A549 (cell line): Measurements from ENCODE around the gene INHA. TPM values are rescaled to one million over a fixed set of nuclear protein-coding genes. Genes with fewer than 3 reads are reported as not detected.

Experiments used
- ATAC-seq, 2 experiments: fragments of 200-7000 bp in 1 of 2; fragments of >200 bp in 1 of 2; cut with Nextera tagmentation in 1 of 2; cut with Tn5 transposase in 1 of 2; 3 replicates each; pipeline versions ENCODE4 v1.8.0 to v1.9.1; 2018 to 2020; ENCODE audit warnings: mild to moderate bottlenecking in 1 of 2, moderate library complexity in 1 of 2
- CTCF ChIA-PET: fragments of 300-600 bp; sonication (Branson Sonifier 250); formaldehyde crosslinking; extraction: SDS; loops from one replicate; lab custom pipeline; 2021; ENCODE audit warnings: antibody characterized with exemption, inconsistent platforms; lab: Yijun Ruan, JAX
- POLR2A ChIA-PET: fragments of 350-600 bp; formaldehyde crosslinking; extraction: SDS; loops from one replicate; lab custom pipeline; 2021; ENCODE audit warnings: antibody characterized with exemption, inconsistent platforms; lab: Yijun Ruan, JAX
- DNase-seq, 2 experiments: peaks; one replicate each; pipeline versions ENCODE4 v3.0.0 to v3.0.0-alpha.2; 2011 to 2016; ENCODE audit warnings: low read depth in 1 of 2, low spot score in 1 of 2
- FAIRE-seq: peaks from 2 replicates; lab custom pipeline; 2011; peaks lifted over from hg19 to GRCh38; lab: Jason Lieb, UNC
- H3K27ac ChIP-seq, 2 experiments: fragments of >200 bp; sonication (Bioruptor Twin); formaldehyde crosslinking; 3 replicates each; pipeline ENCODE4 v1.5.1; 2016 to 2017
- H3K4me1 ChIP-seq: fragments of >200 bp; sonication (Bioruptor Twin); formaldehyde crosslinking; 3 replicates; pipeline ENCODE4 v1.6.1; 2016
- H3K4me2 ChIP-seq: fragments of >200 bp; sonication (Bioruptor Twin); formaldehyde crosslinking; 3 replicates; pipeline ENCODE4 v1.6.1; 2016
- H3K4me3 ChIP-seq: fragments of >200 bp; sonication (Bioruptor Twin); formaldehyde crosslinking; 3 replicates; pipeline ENCODE4 v1.5.1; 2016
- H3K9me3 ChIP-seq: fragments of >200 bp; sonication (Bioruptor Twin); formaldehyde crosslinking; 3 replicates; pipeline ENCODE4 v1.6.1; 2016
- CBX2 ChIP-seq: fragments of 200-600 bp; sonication (generic); IDR thresholded peaks from 2 replicates; pipeline ENCODE4 v1.6.1; 2016; ENCODE audit warnings: low read depth, mild to moderate bottlenecking, borderline replicate concordance
- CHD4 ChIP-seq: fragments of 200-600 bp; sonication (generic); IDR thresholded peaks from 2 replicates; pipeline ENCODE4 v1.6.1; 2016; ENCODE audit warnings: antibody characterized with exemption, mild to moderate bottlenecking, borderline replicate concordance
- EHF ChIP-seq: fragments of 250-450 bp; sonication (Bioruptor Pico); IDR thresholded peaks from 2 replicates; pipeline ENCODE4 v1.5.0; 2020; ENCODE audit warnings: mild to moderate bottlenecking
- EHMT2 ChIP-seq: fragments of 200-600 bp; sonication (generic); IDR thresholded peaks from 2 replicates; pipeline ENCODE4 v1.6.1; 2016; ENCODE audit warnings: antibody characterized with exemption, low read depth, mild to moderate bottlenecking, moderate library complexity
- HES2 ChIP-seq: fragments of >200 bp; sonication (Bioruptor Twin); formaldehyde crosslinking; IDR thresholded peaks from 2 replicates; pipeline ENCODE4 v1.6.1; 2016
- HEYL ChIP-seq: fragments of 250-450 bp; sonication (Bioruptor Pico); IDR thresholded peaks from 2 replicates; pipeline ENCODE4 v1.8.0; 2021; ENCODE audit warnings: mild to moderate bottlenecking, moderate library complexity
- HMGXB4 ChIP-seq: fragments of 250-450 bp; sonication (Bioruptor Pico); IDR thresholded peaks from 2 replicates; pipeline ENCODE4 v1.5.0; 2021; ENCODE audit warnings: mild to moderate bottlenecking, moderate library complexity, borderline replicate concordance
- HOXA7 ChIP-seq: fragments of 250-450 bp; sonication (Bioruptor Pico); IDR thresholded peaks from 2 replicates; pipeline ENCODE4 v1.5.0; 2020; ENCODE audit warnings: mild to moderate bottlenecking, moderate library complexity
- HOXB13 ChIP-seq: fragments of 250-450 bp; sonication (Bioruptor Pico); IDR thresholded peaks from 2 replicates; pipeline ENCODE4 v1.5.0; 2020; ENCODE audit warnings: low read depth, mild to moderate bottlenecking, moderate library complexity
- KDM1A ChIP-seq: fragments of 200-600 bp; sonication (generic); IDR thresholded peaks from 2 replicates; pipeline ENCODE4 v1.6.1; 2016; ENCODE audit warnings: low read depth, mild to moderate bottlenecking
- KDM5A ChIP-seq: fragments of 200-600 bp; sonication (generic); IDR thresholded peaks from 2 replicates; pipeline ENCODE4 v1.6.1; 2016; ENCODE audit warnings: antibody characterized with exemption, mild to moderate bottlenecking
- MAZ ChIP-seq: fragments of 150-350 bp; IDR thresholded peaks from 2 replicates; pipeline ENCODE4 v1.6.1; 2014; ENCODE audit warnings: antibody characterized with exemption, low read depth, low read length, borderline replicate concordance
- NR3C1 ChIP-seq: fragments of >200 bp; sonication (Bioruptor Twin); formaldehyde crosslinking; IDR thresholded peaks from 3 replicates; pipeline ENCODE4 v1.6.1; 2017
- RAD21 ChIP-seq, 2 experiments: fragments of >200 bp in 1 of 2; sonication (Bioruptor Twin) in 1 of 2; formaldehyde crosslinking in 1 of 2; IDR thresholded peaks in 1 of 2; conservative IDR thresholded peaks in 1 of 2; 2 replicates in 1 of 2; 3 replicates in 1 of 2; pipeline ENCODE4 v1.6.1; 2012 to 2018; ENCODE audit warnings: inconsistent platforms in 1 of 2
- RARB ChIP-seq: fragments of 250-450 bp; sonication (Bioruptor Pico); IDR thresholded peaks from 2 replicates; pipeline ENCODE4 v1.8.0; 2021; ENCODE audit warnings: mild to moderate bottlenecking, moderate library complexity
- RCOR1 ChIP-seq: fragments of 150-350 bp; IDR thresholded peaks from 2 replicates; pipeline ENCODE4 v1.6.1; 2014; ENCODE audit warnings: antibody characterized with exemption, low read length, low read depth
- RFX5 ChIP-seq: fragments of 450-650 bp; IDR thresholded peaks from 2 replicates; pipeline ENCODE4 v1.7.1; 2014; ENCODE audit warnings: antibody characterized with exemption, mild to moderate bottlenecking, moderate library complexity
- RNF2 ChIP-seq: fragments of 200-600 bp; sonication (generic); IDR thresholded peaks from 2 replicates; pipeline ENCODE4 v1.6.1; 2016; ENCODE audit warnings: low read depth, mild to moderate bottlenecking, antibody characterized with exemption, moderate library complexity, borderline replicate concordance
- ZSCAN20 ChIP-seq: fragments of 250-450 bp; sonication (Bioruptor Pico); IDR thresholded peaks from 2 replicates; pipeline ENCODE4 v1.8.0; 2022; ENCODE audit warnings: mild to moderate bottlenecking, moderate library complexity
- WGBS: methylation state at CpG from one replicate; pipeline ENCODE4 v1.1.6; 2017; ENCODE audit errors: missing lambda C conversion rate; 5-methylcytosine and 5-hydroxymethylcytosine counted together
- polyA plus RNA-seq, 4 experiments: library from polyadenylated mRNA; depleted of rRNA in 3 of 4; stranded (reverse); fragments of >200 nt; fragmentation: RNase III in 1 of 4; extraction: RNeasy Plus Mini Kit Qiagen cat#74134 plus additional on column Dnase treatment in 1 of 4; gene quantifications; 2 replicates in 3 of 4; 3 replicates in 1 of 4; pipeline ENCODE4 v1.2.3, GENCODE V29; 2011 to 2017
- TF ChIP-seq, protein P1 (sequence below): IDR thresholded peaks from 2 replicates; pipeline ENCODE4 v1.6.1; 2012
- TF ChIP-seq, protein P2 (sequence below): IDR thresholded peaks from 2 replicates; pipeline ENCODE4 v1.6.1; 2012; ENCODE audit warnings: low read depth, borderline replicate concordance
- TF ChIP-seq, protein P3 (sequence below): fragments of 250-450 bp; sonication (Bioruptor Pico); IDR thresholded peaks from 2 replicates; pipeline ENCODE4 v1.5.0; 2020; ENCODE audit warnings: low read depth, mild to moderate bottlenecking, moderate library complexity
- TF ChIP-seq, protein P4 (sequence below): IDR thresholded peaks from 2 replicates; pipeline ENCODE4 v1.6.1; 2012

The INHA gene
- polyA plus RNA-seq, 2 of the 4 experiments (the other 2 are of a cell fraction): 0.49 to 0.72 TPM

DNA sequence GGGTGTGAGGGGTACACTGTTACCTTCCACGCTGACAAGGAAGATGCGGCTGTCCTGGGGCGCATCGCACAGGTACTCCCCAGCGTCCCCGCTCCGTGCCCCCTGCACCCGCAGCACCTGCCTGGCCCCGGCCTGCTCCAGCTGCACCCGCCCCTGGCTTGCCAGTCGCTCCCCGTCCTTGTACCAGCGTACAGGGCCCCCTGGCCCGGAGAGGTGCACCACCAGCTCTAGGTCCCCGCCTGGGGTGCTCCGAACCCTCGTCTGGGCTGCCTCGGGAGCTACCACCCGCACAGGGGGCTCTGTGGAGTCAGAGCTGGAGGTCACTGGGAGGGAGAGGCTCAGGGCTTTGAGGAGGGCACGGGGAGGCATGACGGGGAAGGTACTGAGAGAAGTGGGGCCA lies 14.8 kb upstream of the INHA start:
- no peaks in the 10 kb centered on the region for H3K9me3 ChIP-seq
- ChIA-PET POLR2A (no interaction called here), CTCF (interaction anchor here (1.4 to 5.5 kb wide), 3 partner anchors 16 to 132 kb away, joined by 4 to 23 read pairs (median 7); no protein-coding TSS in a partner anchor)
- WGBS: 72% methylated on average over 14 of the region's 21 CpGs
- TF ChIP-seq HOXA7 (no peak), HES2 (no peak), ZSCAN20 (CRISPR knock-in tag) (no peak), RAD21 (conservative IDR thresholded peaks at IDR 0.05 in 1 of 2, IDR thresholded peaks at IDR 0.05 in 1 of 2) (no peak), EHMT2 (no peak), NR3C1 (no peak), MAZ (no peak), HMGXB4 (CRISPR knock-in tag) (no peak), CBX2 (no peak), RARB (CRISPR knock-in tag) (no peak), CHD4 (no peak), KDM1A (no peak), RNF2 (no peak)
- TF ChIP-seq, protein P1, sequence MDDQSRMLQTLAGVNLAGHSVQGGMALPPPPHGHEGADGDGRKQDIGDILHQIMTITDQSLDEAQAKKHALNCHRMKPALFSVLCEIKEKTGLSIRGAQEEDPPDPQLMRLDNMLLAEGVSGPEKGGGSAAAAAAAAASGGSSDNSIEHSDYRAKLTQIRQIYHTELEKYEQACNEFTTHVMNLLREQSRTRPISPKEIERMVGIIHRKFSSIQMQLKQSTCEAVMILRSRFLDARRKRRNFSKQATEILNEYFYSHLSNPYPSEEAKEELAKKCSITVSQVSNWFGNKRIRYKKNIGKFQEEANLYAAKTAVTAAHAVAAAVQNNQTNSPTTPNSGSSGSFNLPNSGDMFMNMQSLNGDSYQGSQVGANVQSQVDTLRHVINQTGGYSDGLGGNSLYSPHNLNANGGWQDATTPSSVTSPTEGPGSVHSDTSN: no peak
- TF ChIP-seq, protein P2, sequence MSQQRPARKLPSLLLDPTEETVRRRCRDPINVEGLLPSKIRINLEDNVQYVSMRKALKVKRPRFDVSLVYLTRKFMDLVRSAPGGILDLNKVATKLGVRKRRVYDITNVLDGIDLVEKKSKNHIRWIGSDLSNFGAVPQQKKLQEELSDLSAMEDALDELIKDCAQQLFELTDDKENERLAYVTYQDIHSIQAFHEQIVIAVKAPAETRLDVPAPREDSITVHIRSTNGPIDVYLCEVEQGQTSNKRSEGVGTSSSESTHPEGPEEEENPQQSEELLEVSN: no peak
- peaks cover 5% of the 10 kb centered on the region; the same call in 1 of the 3 replicates for H3K4me1 ChIP-seq
- H3K4me3 ChIP-seq: no peak overlapping the region
- FAIRE-seq: no peak
- ATAC-seq: no peak
- DNase-seq: no peak
- no peak overlapping the region for H3K4me2 ChIP-seq
- H3K27ac ChIP-seq: no peak overlapping the region

DNA sequence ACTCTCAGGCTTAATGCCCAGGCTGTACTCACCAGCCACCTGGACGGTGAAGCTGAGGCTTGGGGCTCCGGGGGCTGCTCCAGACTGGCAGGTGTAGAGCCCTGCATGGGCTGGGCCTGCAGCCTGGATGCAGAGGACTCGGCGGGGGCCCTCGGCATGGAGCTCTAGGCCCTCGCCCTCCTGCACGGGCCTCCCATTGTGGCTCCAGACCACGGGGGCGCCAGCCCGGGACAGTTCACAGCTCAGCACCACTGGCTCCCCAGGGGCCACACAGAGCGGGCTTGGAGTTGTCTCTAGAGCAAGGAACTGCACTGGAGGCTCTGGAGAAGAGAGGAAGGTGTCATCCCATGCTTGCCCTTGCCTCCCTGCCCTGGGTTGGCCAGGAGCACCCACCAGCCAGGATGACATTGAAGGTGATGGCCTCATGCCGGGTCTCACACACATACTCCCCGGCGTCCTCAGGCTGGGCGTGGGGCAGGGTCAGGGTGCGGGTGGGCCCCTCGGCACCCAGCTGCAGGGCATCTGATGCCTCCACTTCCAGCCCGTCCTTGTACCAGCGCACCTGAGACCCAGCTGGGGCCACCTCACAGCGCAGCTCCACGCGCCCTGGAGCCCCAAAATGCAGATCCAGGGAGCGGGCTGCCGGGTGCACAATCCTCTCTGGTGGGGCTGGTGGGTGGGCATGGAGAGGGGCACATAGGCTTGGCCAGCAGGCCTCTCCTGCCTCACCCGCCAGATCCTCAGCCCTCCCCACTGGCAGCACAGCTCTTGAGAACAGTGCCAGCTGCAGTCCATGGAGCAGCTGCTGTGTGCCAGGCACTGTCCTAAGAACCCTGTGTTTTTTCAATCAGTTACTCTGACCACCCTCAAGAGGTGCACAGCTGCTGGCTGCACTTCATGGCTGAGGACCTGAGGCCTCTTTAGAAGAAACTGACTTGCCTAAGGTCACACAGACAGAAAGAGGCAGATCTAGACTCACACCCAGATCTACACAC lies 14.0 kb upstream of the INHA start:
- 87% methylated on average over 10 of the region's 25 CpGs for WGBS
- DNase-seq (no peak), FAIRE-seq (no peak), ATAC-seq (no peak; a peak in 1 of 6 replicates)
- Histone ChIP-seq H3K4me2 (no peak overlapping the region), H3K4me1 (peaks cover under 1% of the 10 kb centered on the region; the same call in 1 of the 3 replicates), H3K9me3 (no peaks in the 10 kb centered on the region), H3K4me3 (no peak overlapping the region), H3K27ac (no peak overlapping the region)
- TF ChIP-seq KDM1A: no peak
- TF ChIP-seq HEYL: no peak
- no peak for TF ChIP-seq RCOR1
- TF ChIP-seq RFX5: no peak
- TF ChIP-seq EHF (CRISPR knock-in tag): no peak
- no peak for TF ChIP-seq KDM5A
- TF ChIP-seq HOXB13: no peak
- TF ChIP-seq, protein P3, sequence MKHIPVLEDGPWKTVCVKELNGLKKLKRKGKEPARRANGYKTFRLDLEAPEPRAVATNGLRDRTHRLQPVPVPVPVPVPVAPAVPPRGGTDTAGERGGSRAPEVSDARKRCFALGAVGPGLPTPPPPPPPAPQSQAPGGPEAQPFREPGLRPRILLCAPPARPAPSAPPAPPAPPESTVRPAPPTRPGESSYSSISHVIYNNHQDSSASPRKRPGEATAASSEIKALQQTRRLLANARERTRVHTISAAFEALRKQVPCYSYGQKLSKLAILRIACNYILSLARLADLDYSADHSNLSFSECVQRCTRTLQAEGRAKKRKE (CRISPR knock-in tag): no peak
- TF ChIP-seq, protein P4, sequence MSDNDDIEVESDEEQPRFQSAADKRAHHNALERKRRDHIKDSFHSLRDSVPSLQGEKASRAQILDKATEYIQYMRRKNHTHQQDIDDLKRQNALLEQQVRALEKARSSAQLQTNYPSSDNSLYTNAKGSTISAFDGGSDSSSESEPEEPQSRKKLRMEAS: no peak
- CTCF ChIA-PET: interaction anchor here (1.4 to 5.6 kb wide), 4 partner anchors 8 to 131 kb away, joined by 4 to 51 read pairs (median 15); no protein-coding TSS in a partner anchor
- POLR2A ChIA-PET: no interaction called here
